BLaER1 treated with 17β-estradiol and CSF1 and Interleukin-3, amounts not matched to agents 10 nM and 100 nM (cell line): Measurements from ENCODE around the gene MAP3K3.

ENCODE experiments used
- H3K27ac ChIP-seq, 11 experiments: shearing (Covaris generic); formaldehyde crosslinking; 2 replicates each; pipeline ENCODE4 v1.8.1; 2022
- H3K27me3 ChIP-seq, 11 experiments: shearing (Covaris generic); formaldehyde crosslinking; 2 replicates each; pipeline ENCODE4 v1.8.1; 2022
- H3K36me3 ChIP-seq, 11 experiments: shearing (Covaris generic); formaldehyde crosslinking; 2 replicates each; pipeline ENCODE4 v1.8.1; 2022
- H3K4me1 ChIP-seq, 10 experiments: shearing (Covaris generic); formaldehyde crosslinking; 2 replicates each; pipeline ENCODE4 v1.8.1; 2022
- H3K4me2 ChIP-seq, 11 experiments: shearing (Covaris generic); formaldehyde crosslinking; 2 replicates each; pipeline ENCODE4 v1.8.1; 2022
- H3K4me3 ChIP-seq, 10 experiments: shearing (Covaris generic); formaldehyde crosslinking; 2 replicates each; pipeline ENCODE4 v1.8.1; 2022
- H3K9ac ChIP-seq, 11 experiments: shearing (Covaris generic); formaldehyde crosslinking; 2 replicates each; pipeline ENCODE4 v1.8.1; 2022
- H3K9me3 ChIP-seq, 11 experiments: shearing (Covaris generic); formaldehyde crosslinking; replicated peaks in 1 of 11; 2 replicates each; pipeline ENCODE4 v1.8.1; 2022
- H4K20me1 ChIP-seq, 11 experiments: shearing (Covaris generic); formaldehyde crosslinking; 2 replicates each; pipeline ENCODE4 v1.8.1; 2022
- Cebpa-rat ChIP-seq, 11 experiments: shearing (Covaris generic); IDR thresholded peaks; 2 replicates each; pipeline ENCODE4 v1.8.1; 2022

MAP3K3 gene

GRCh38 chr17:63631062-63631461 is 8.8 kb downstream of the MAP3K3 start:
- H3K27me3 ChIP-seq = no peaks in the 10 kb centered on the region
- no peak overlapping the region for H3K4me3 ChIP-seq
- no peaks in the 10 kb centered on the region for H3K9me3 ChIP-seq
- TF ChIP-seq Cebpa-rat (IDR thresholded peaks at IDR 0.05) = no peak
- H3K36me3 ChIP-seq = peaks cover 28 to 58% (median 44%) of the 10 kb centered on the region in 11 experiments
- H3K4me1 ChIP-seq = peaks cover 23 to 97% (median 42%) of the 10 kb centered on the region in 10 experiments
- peak overlapping the region in 2 of 11 experiments; percentile 15 to 43; a peak in 2 of 22 replicates for H3K9ac ChIP-seq
- H3K27ac ChIP-seq = no peak overlapping the region
- H4K20me1 ChIP-seq = peaks cover 49 to 95% (median 66%) of the 10 kb centered on the region in 11 experiments; a peak in 21 of 22 replicates
- peak overlapping the region in 3 of 11 experiments; percentile 31 to 68 (median 57); a peak in 6 of 22 replicates for H3K4me2 ChIP-seq

GRCh38 chr17:63631626-63632025 is 9.4 kb downstream of the MAP3K3 start:
- Histone ChIP-seq H4K20me1 (peaks cover 43 to 90% (median 61%) of the 10 kb centered on the region in 11 experiments; a peak in 20 of 22 replicates), H3K4me2 (peak overlapping the region in 2 of 11 experiments; percentile 57 to 68; a peak in 4 of 22 replicates), H3K36me3 (peaks cover 34 to 63% (median 49%) of the 10 kb centered on the region in 11 experiments), H3K9me3 (no peaks in the 10 kb centered on the region), H3K9ac (peak overlapping the region in 1 of 11 experiments; percentile 43; a peak in 1 of 22 replicates), H3K4me3 (no peak overlapping the region), H3K27ac (no peak overlapping the region), H3K27me3 (no peaks in the 10 kb centered on the region), H3K4me1 (peaks cover 18 to 97% (median 38%) of the 10 kb centered on the region in 10 experiments)
- TF ChIP-seq Cebpa-rat (IDR thresholded peaks at IDR 0.05) = no peak

GRCh38 chr17:63633742-63634141 is 11.5 kb downstream of the MAP3K3 start:
- Histone ChIP-seq H3K27me3 (no peaks in the 10 kb centered on the region), H3K4me2 (peak overlapping the region; percentile 44 to 83 (median 55))

GRCh38 chr17:63634163-63634562 is 11.9 kb downstream of the MAP3K3 start:
- peaks cover 49 to 77% (median 66%) of the 10 kb centered on the region in 11 experiments for H3K36me3 ChIP-seq
- no peaks in the 10 kb centered on the region for H3K9me3 ChIP-seq
- H3K4me1 ChIP-seq = peaks cover 12 to 87% (median 27%) of the 10 kb centered on the region in 10 experiments
- H4K20me1 ChIP-seq = peaks cover 31 to 65% (median 45%) of the 10 kb centered on the region in 11 experiments; a peak in 20 of 22 replicates
- peak overlapping the region in 9 of 11 experiments; percentile 2 to 61 (median 38); a peak in 8 of 22 replicates for H3K9ac ChIP-seq
- no peak for TF ChIP-seq Cebpa-rat (IDR thresholded peaks at IDR 0.05)
- H3K27ac ChIP-seq = peak overlapping the region in 9 of 11 experiments; percentile 2 to 73 (median 48); a peak in 13 of 22 replicates
- no peak overlapping the region for H3K4me3 ChIP-seq
- H3K27me3 ChIP-seq = no peaks in the 10 kb centered on the region
- peak overlapping the region; percentile 44 to 83 (median 55) for H3K4me2 ChIP-seq

More at GRCh38 chr17:63633742-63634141, 11.5 kb downstream of the MAP3K3 start:
- peaks cover 47 to 78% (median 67%) of the 10 kb centered on the region in 11 experiments for H3K36me3 ChIP-seq
- H3K27ac ChIP-seq = peak overlapping the region in 9 of 11 experiments; percentile 2 to 73 (median 48); a peak in 11 of 22 replicates
- H3K9me3 ChIP-seq = no peaks in the 10 kb centered on the region
- H3K9ac ChIP-seq = peak overlapping the region in 9 of 11 experiments; percentile 2 to 61 (median 38); a peak in 10 of 22 replicates
- peaks cover 31 to 69% (median 44%) of the 10 kb centered on the region in 11 experiments; a peak in 20 of 22 replicates for H4K20me1 ChIP-seq
- H3K4me3 ChIP-seq = no peak overlapping the region
- TF ChIP-seq Cebpa-rat (IDR thresholded peaks at IDR 0.05) = no peak
- peaks cover 12 to 87% (median 31%) of the 10 kb centered on the region in 10 experiments for H3K4me1 ChIP-seq

- H3K4me1 ChIP-seq = peaks cover 12 to 83% (median 23%) of the 10 kb centered on the region in 10 experiments
- peak overlapping the region in 4 of 11 experiments; percentile 67 to 83 (median 78); a peak in 7 of 22 replicates for H3K4me2 ChIP-seq
- H3K9me3 ChIP-seq = no peaks in the 10 kb centered on the region
- peaks cover 26 to 58% (median 39%) of the 10 kb centered on the region in 11 experiments; a peak in 20 of 22 replicates for H4K20me1 ChIP-seq
- no peak for TF ChIP-seq Cebpa-rat (IDR thresholded peaks at IDR 0.05)
- H3K4me3 ChIP-seq = no peak overlapping the region
- H3K36me3 ChIP-seq = peaks cover 49 to 75% (median 67%) of the 10 kb centered on the region in 11 experiments
- H3K27ac ChIP-seq = peak overlapping the region in 4 of 11 experiments; percentile 51 to 73 (median 62); a peak in 7 of 22 replicates
- peak overlapping the region in 3 of 11 experiments; percentile 42 to 61 (median 59); a peak in 3 of 22 replicates for H3K9ac ChIP-seq
- no peaks in the 10 kb centered on the region for H3K27me3 ChIP-seq
These were observed 12.6 kb downstream of the MAP3K3 start for GRCh38 chr17:63634816-63635215.

GRCh38 chr17:63635290-63635689 is 13.1 kb downstream of the MAP3K3 start:
- H3K9ac ChIP-seq = peak overlapping the region in 2 of 11 experiments; percentile 4 to 62; a peak in 2 of 22 replicates
- H3K4me2 ChIP-seq = peak overlapping the region in 3 of 11 experiments; percentile 74 to 83 (median 81); a peak in 5 of 22 replicates
- H4K20me1 ChIP-seq = peaks cover 22 to 54% (median 36%) of the 10 kb centered on the region in 11 experiments; a peak in 20 of 22 replicates
- no peak for TF ChIP-seq Cebpa-rat (IDR thresholded peaks at IDR 0.05)
- peak overlapping the region in 3 of 11 experiments; percentile 51 to 73 (median 66); a peak in 4 of 22 replicates for H3K27ac ChIP-seq
- H3K4me3 ChIP-seq = no peak overlapping the region
- H3K4me1 ChIP-seq = peaks cover 12 to 83% (median 23%) of the 10 kb centered on the region in 10 experiments
- H3K27me3 ChIP-seq = no peaks in the 10 kb centered on the region
- peaks cover 49 to 79% (median 65%) of the 10 kb centered on the region in 11 experiments for H3K36me3 ChIP-seq
- no peaks in the 10 kb centered on the region for H3K9me3 ChIP-seq

GRCh38 chr17:63635787-63636186 is 13.6 kb downstream of the MAP3K3 start:
- H3K4me1 ChIP-seq = peaks cover 12 to 83% (median 23%) of the 10 kb centered on the region in 10 experiments
- H3K4me3 ChIP-seq = no peak overlapping the region
- TF ChIP-seq Cebpa-rat (IDR thresholded peaks at IDR 0.05) = no peak
- no peaks in the 10 kb centered on the region for H3K27me3 ChIP-seq
- H3K9me3 ChIP-seq = no peaks in the 10 kb centered on the region
- H3K27ac ChIP-seq = peak overlapping the region in 2 of 11 experiments; percentile 51 to 73; a peak in 3 of 22 replicates
- H4K20me1 ChIP-seq = peaks cover 17 to 49% (median 31%) of the 10 kb centered on the region in 11 experiments; a peak in 20 of 22 replicates
- peak overlapping the region in 2 of 11 experiments; percentile 4 to 62; a peak in 2 of 22 replicates for H3K9ac ChIP-seq
- peak overlapping the region in 2 of 11 experiments; percentile 81 to 83; a peak in 4 of 22 replicates for H3K4me2 ChIP-seq
- peaks cover 51 to 84% (median 64%) of the 10 kb centered on the region in 11 experiments for H3K36me3 ChIP-seq

- Histone ChIP-seq H3K4me3 (no peak overlapping the region), H3K9ac (no peak overlapping the region), H4K20me1 (peaks cover 0 to 18% (median 0%) of the 10 kb centered on the region in 11 experiments; a peak in 7 of 22 replicates), H3K27me3 (no peaks in the 10 kb centered on the region), H3K36me3 (peaks cover 43 to 78% (median 57%) of the 10 kb centered on the region in 11 experiments), H3K27ac (no peak overlapping the region), H3K4me1 (peaks cover 3 to 82% (median 16%) of the 10 kb centered on the region in 10 experiments), H3K4me2 (no peak overlapping the region), H3K9me3 (no peaks in the 10 kb centered on the region)
- TF ChIP-seq Cebpa-rat (IDR thresholded peaks at IDR 0.05) = no peak
These were observed 16.9 kb downstream of the MAP3K3 start for GRCh38 chr17:63639125-63639524.

GRCh38 chr17:63640038-63640437 is 17.8 kb downstream of the MAP3K3 start:
- Histone ChIP-seq H3K36me3 (peaks cover 40 to 70% (median 54%) of the 10 kb centered on the region in 11 experiments), H3K4me2 (peak overlapping the region in 2 of 11 experiments; percentile 73 to 83; a peak in 4 of 22 replicates), H3K4me3 (no peak overlapping the region), H3K27me3 (no peaks in the 10 kb centered on the region), H3K9ac (no peak overlapping the region), H4K20me1 (peaks cover 0 to 12% (median 0%) of the 10 kb centered on the region in 11 experiments; a peak in 4 of 22 replicates), H3K27ac (no peak overlapping the region), H3K4me1 (peaks cover 0 to 82% (median 19%) of the 10 kb centered on the region in 10 experiments; a peak in 13 of 20 replicates), H3K9me3 (no peaks in the 10 kb centered on the region)
- no peak for TF ChIP-seq Cebpa-rat (IDR thresholded peaks at IDR 0.05)
